H1 (cell line): ENCODE results near the gene TMEM179B. TPM values are rescaled to one million over a fixed set of nuclear protein-coding genes. Genes with fewer than 3 reads are reported as not detected.
A peak's percentile ranks its signal among the peaks of the same experiment; 100 is the strongest.

ENCODE experiments used
- CBX8 ChIP-seq: fragments of 300-800, 300-1000 bp; sonication (generic); IDR thresholded peaks from 2 replicates; pipeline ENCODE4 v1.7.1; 2016; ENCODE audit warnings: low read depth, low read length, borderline replicate concordance
- CTBP2 ChIP-seq: IDR thresholded peaks from 2 replicates; pipeline ENCODE4 v1.7.0; 2011; ENCODE audit warnings: borderline replicate concordance, mild to moderate bottlenecking, moderate library complexity, mixed read lengths, low read length; ENCODE audit not compliant: insufficient read depth, insufficient read length
- EGR1 ChIP-seq: IDR thresholded peaks from 2 replicates; pipeline ENCODE4 v1.6.1; 2011; ENCODE audit warnings: low read depth, low read length, borderline replicate concordance
- FOSL1 ChIP-seq: IDR thresholded peaks from 2 replicates; pipeline ENCODE4 v1.6.1; 2011; ENCODE audit warnings: mild to moderate bottlenecking, low read depth, low read length, moderate library complexity; ENCODE audit not compliant: insufficient read depth
- GABPA ChIP-seq: IDR thresholded peaks from 2 replicates; pipeline ENCODE4 v1.6.1; 2011; ENCODE audit warnings: mild to moderate bottlenecking, low read length, moderate library complexity, borderline replicate concordance; ENCODE audit not compliant: insufficient read depth
- GTF2F1 ChIP-seq: IDR thresholded peaks from 2 replicates; pipeline ENCODE4 v1.6.1; 2012; ENCODE audit warnings: low read depth, low read length, improper control_type of control experiment, borderline replicate concordance
- KDM1A ChIP-seq: fragments of 200-600, 300-600 bp; sonication (generic); IDR thresholded peaks from 2 replicates; pipeline ENCODE4 v1.7.1; 2016; ENCODE audit warnings: mild to moderate bottlenecking, low read length, borderline replicate concordance
- KDM4A ChIP-seq: IDR thresholded peaks from one replicate; pipeline ENCODE4 v1.7.1; 2012; ENCODE audit warnings: low read depth, mild to moderate bottlenecking, moderate library complexity, low read length, inconsistent platforms; ENCODE audit not compliant: severe bottlenecking
- KDM5A ChIP-seq: fragments of 200-600 bp; IDR thresholded peaks from 2 replicates; pipeline ENCODE4 v1.7.1; 2012; ENCODE audit warnings: mild to moderate bottlenecking, low read length, inconsistent platforms, mixed read lengths
- NANOG ChIP-seq: IDR thresholded peaks from 2 replicates; pipeline ENCODE4 v1.6.1; 2011; ENCODE audit warnings: low read length, low read depth, mild to moderate bottlenecking, inconsistent platforms; ENCODE audit not compliant: insufficient read depth, poor library complexity, severe bottlenecking
- NRF1 ChIP-seq: IDR thresholded peaks from 2 replicates; pipeline ENCODE4 v1.6.1; 2011; ENCODE audit warnings: mild to moderate bottlenecking, low read depth, low read length, improper control_type of control experiment
- PHF8 ChIP-seq: fragments of 200-600 bp; sonication (generic); conservative IDR thresholded peaks from 2 replicates; pipeline ENCODE4 v1.7.1; 2012; ENCODE audit warnings: low read depth, mild to moderate bottlenecking, inconsistent platforms, low read length, moderate library complexity
- POU5F1 ChIP-seq: IDR thresholded peaks from 2 replicates; pipeline ENCODE4 v1.6.1; 2011; ENCODE audit warnings: low read depth, mild to moderate bottlenecking, low read length, moderate library complexity
- RXRA ChIP-seq: IDR thresholded peaks from 2 replicates; pipeline ENCODE4 v1.6.1; 2011; ENCODE audit warnings: low read depth, mild to moderate bottlenecking, low read length, moderate library complexity; ENCODE audit not compliant: insufficient read depth
- SAP30 ChIP-seq: fragments of 300-600 bp; sonication (generic); IDR thresholded peaks from 2 replicates; pipeline ENCODE4 v1.7.1; 2012; ENCODE audit warnings: low read length, moderate library complexity, mild to moderate bottlenecking, inconsistent platforms; ENCODE audit not compliant: insufficient read depth, insufficient replicate concordance
- SIX5 ChIP-seq: IDR thresholded peaks from 2 replicates; pipeline ENCODE4 v1.6.1; 2011; ENCODE audit warnings: mild to moderate bottlenecking, low read depth, low read length
- SRF ChIP-seq: IDR thresholded peaks from 2 replicates; pipeline ENCODE4 v1.6.1; 2011; ENCODE audit warnings: mild to moderate bottlenecking, low read depth, low read length, moderate library complexity
- TBP ChIP-seq: IDR thresholded peaks from 2 replicates; pipeline ENCODE4 v1.6.1; 2011; ENCODE audit warnings: low read depth, low read length, improper control_type of control experiment
- TEAD4 ChIP-seq: IDR thresholded peaks from 2 replicates; pipeline ENCODE4 v1.6.1; 2012; ENCODE audit warnings: low read depth, low read length, inconsistent platforms, mixed read lengths
- ZNF274 ChIP-seq: IDR thresholded peaks from 2 replicates; pipeline ENCODE4 v1.7.0; 2012; ENCODE audit warnings: low read length, borderline replicate concordance; ENCODE audit errors: extremely low read depth
- polyA plus RNA-seq, 7 experiments: library from polyadenylated mRNA; depleted of rRNA in 3 of 7; stranded (reverse) in 5 of 7; unstranded in 2 of 7; fragments of >200 nt in 5 of 7; fragments of 200-250 nt in 2 of 7; gene quantifications; 1 replicate in 5 of 7; 2 replicates in 1 of 7; 4 replicates in 1 of 7; pipeline versions ENCODE4 v1.2.1 to v1.2.3, GENCODE V29; 2011 to 2013; ENCODE audit warnings: missing spikeins in 2 of 7, mixed read lengths in 2 of 7
- total RNA-seq: library from RNA; stranded (reverse); fragmentation: NEBNext Ultra II Directional; extraction: Animal tissue kit (Norgen Biotek cat#: 25700); gene quantifications from 2 replicates; pipeline ENCODE4 v1.2.1, GENCODE V29; 2021
- TF ChIP-seq, protein P1 (sequence below): IDR thresholded peaks from 2 replicates; pipeline ENCODE4 v1.6.1; 2011; ENCODE audit warnings: low read length, improper control_type of control experiment
- TF ChIP-seq, protein P2 (sequence below): IDR thresholded peaks from 2 replicates; pipeline ENCODE4 v1.6.1; 2012; ENCODE audit warnings: inconsistent platforms

Gene TMEM179B
- total and polyA plus RNA-seq, 2 of the 8 experiments (the other 6 are each of a cell fraction or from before 2014, with no cell fraction given), result 18.6 to 62.2 TPM

DNA sequence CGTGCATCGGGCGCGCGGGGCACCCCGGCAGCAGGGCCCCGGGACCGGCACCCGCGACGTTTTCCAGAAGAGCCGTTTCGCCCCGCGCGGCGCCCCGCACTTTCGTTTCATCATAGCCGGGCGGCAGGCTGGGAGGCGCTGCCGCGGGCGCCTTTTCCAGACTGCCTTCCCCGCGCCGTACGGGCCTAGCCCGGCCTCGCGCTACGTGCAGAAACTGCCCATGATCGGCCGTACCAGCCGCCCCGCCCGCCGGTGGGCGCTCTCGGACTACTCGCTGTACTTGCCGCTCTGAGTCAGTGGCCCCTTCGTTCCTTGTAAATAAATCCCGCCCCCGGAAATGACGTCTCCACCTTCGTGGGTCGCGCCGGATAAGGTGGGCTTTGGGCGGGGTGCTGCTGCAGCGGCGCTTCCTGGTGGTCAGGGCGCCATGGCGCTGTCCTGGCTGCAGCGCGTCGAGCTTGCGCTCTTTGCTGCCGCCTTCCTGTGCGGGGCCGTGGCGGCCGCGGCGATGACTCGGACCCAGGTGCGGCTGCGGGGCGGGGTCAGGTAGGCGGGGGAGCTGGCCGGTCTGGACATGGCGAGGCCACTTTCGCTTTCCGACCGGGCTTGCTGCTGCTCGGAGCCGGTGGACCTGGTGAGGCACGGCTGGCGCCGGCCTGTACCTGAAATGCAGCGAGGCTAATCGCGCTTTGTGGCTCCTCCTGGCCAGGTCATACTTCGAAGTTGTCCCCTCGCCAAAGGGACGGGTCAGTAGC is at the start of gene TMEM179B (continued):
- TF ChIP-seq EGR1 (no peak), KDM4A (peak; percentile 3), NRF1 (0 out of 2 replicates have a peak, but pooled peaks have one; percentile 9), KDM1A (no peak), GTF2F1 (peak; percentile 74), KDM5A (peak; percentile 58), NANOG (no peak), PHF8 (peak; percentile 92), TBP (peak; percentile 87), RXRA (no peak), SIX5 (no peak), ZNF274 (no peak), CTBP2 (no peak), CBX8 (no peak), GABPA (peak; percentile 90; the same call in 1 of the 2 replicates), TEAD4 (no peak), SRF (peak; percentile 64), SAP30 (no peak), FOSL1 (peak; percentile 74; the same call in 1 of the 2 replicates), POU5F1 (no peak)
- TF ChIP-seq, protein P1, sequence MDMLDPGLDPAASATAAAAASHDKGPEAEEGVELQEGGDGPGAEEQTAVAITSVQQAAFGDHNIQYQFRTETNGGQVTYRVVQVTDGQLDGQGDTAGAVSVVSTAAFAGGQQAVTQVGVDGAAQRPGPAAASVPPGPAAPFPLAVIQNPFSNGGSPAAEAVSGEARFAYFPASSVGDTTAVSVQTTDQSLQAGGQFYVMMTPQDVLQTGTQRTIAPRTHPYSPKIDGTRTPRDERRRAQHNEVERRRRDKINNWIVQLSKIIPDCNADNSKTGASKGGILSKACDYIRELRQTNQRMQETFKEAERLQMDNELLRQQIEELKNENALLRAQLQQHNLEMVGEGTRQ, result no peak; the same call in 1 of the 2 replicates
- TF ChIP-seq, protein P2, sequence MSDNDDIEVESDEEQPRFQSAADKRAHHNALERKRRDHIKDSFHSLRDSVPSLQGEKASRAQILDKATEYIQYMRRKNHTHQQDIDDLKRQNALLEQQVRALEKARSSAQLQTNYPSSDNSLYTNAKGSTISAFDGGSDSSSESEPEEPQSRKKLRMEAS, result peak; percentile 68
